IMR-90 (cell line): Measurements from ENCODE around the gene REPS1.

Source experiments
- BHLHE40 ChIP-seq: fragments of 150-350 bp; IDR thresholded peaks from 2 replicates; pipeline ENCODE4 v1.6.1; 2016; ENCODE audit warnings: mild to moderate bottlenecking, low read depth, low read length
- CEBPB ChIP-seq: IDR thresholded peaks from 2 replicates; pipeline ENCODE4 v1.6.1; 2012; ENCODE audit warnings: low read depth, low read length, improper control_type of control experiment
- CHD1 ChIP-seq: IDR thresholded peaks from 2 replicates; pipeline ENCODE4 v1.6.1; 2012; ENCODE audit warnings: low read depth, low read length, improper control_type of control experiment
- ELK1 ChIP-seq: fragments of 150-350 bp; IDR thresholded peaks from 2 replicates; pipeline ENCODE4 v1.6.1; 2016; ENCODE audit warnings: low read depth, mild to moderate bottlenecking, low read length, moderate library complexity, borderline replicate concordance
- FOS ChIP-seq: fragments of 150-350 bp; IDR thresholded peaks from 2 replicates; pipeline ENCODE4 v1.6.1; 2016; ENCODE audit warnings: low read depth, low read length
- MAZ ChIP-seq: IDR thresholded peaks from 2 replicates; pipeline ENCODE4 v1.6.1; 2012; ENCODE audit warnings: low read depth, mild to moderate bottlenecking, low read length, improper control_type of control experiment, moderate library complexity, borderline replicate concordance
- MXI1 ChIP-seq: IDR thresholded peaks from 2 replicates; pipeline ENCODE4 v1.6.1; 2012; ENCODE audit warnings: low read depth, mild to moderate bottlenecking, low read length, moderate library complexity, borderline replicate concordance
- POLR2A ChIP-seq: IDR thresholded peaks from 2 replicates; pipeline ENCODE4 v1.6.1; 2012; ENCODE audit warnings: mild to moderate bottlenecking, low read depth, low read length
- RAD21 ChIP-seq: IDR thresholded peaks from 2 replicates; pipeline ENCODE4 v1.6.1; 2012; ENCODE audit warnings: low read length, improper control_type of control experiment
- RCOR1 ChIP-seq: IDR thresholded peaks from 2 replicates; pipeline ENCODE4 v1.6.1; 2012; ENCODE audit warnings: mild to moderate bottlenecking, low read length, improper control_type of control experiment; ENCODE audit not compliant: insufficient replicate concordance
- RFX5 ChIP-seq: IDR thresholded peaks from 2 replicates; pipeline ENCODE4 v1.8.0; 2012; ENCODE audit warnings: low read depth, mild to moderate bottlenecking, low read length, moderate library complexity
- SMC3 ChIP-seq: fragments of 150-350 bp; IDR thresholded peaks from 2 replicates; pipeline ENCODE4 v1.6.1; 2016; ENCODE audit warnings: low read depth, mild to moderate bottlenecking, antibody characterized with exemption, low read length, moderate library complexity
- USF2 ChIP-seq: fragments of 150-350 bp; IDR thresholded peaks from 2 replicates; pipeline ENCODE4 v1.6.1; 2017; ENCODE audit warnings: mild to moderate bottlenecking, antibody characterized with exemption, low read length, low read depth
- TF ChIP-seq, protein P1 (sequence below): conservative IDR thresholded peaks from 2 replicates; pipeline ENCODE4 v1.5.1; 2012; ENCODE audit warnings: mild to moderate bottlenecking, low read depth, low read length, improper control_type of control experiment

GRCh38 chr6:138868181-138868580 lies 119.9 kb downstream of the REPS1 start:
- TF ChIP-seq RAD21 (no peak), USF2 (no peak), POLR2A (no peak), MXI1 (no peak), SMC3 (no peak), MAZ (no peak), CHD1 (no peak), CEBPB (no peak), RFX5 (no peak), BHLHE40 (no peak), FOS (no peak), ELK1 (no peak), RCOR1 (no peak)
- TF ChIP-seq, protein P1, sequence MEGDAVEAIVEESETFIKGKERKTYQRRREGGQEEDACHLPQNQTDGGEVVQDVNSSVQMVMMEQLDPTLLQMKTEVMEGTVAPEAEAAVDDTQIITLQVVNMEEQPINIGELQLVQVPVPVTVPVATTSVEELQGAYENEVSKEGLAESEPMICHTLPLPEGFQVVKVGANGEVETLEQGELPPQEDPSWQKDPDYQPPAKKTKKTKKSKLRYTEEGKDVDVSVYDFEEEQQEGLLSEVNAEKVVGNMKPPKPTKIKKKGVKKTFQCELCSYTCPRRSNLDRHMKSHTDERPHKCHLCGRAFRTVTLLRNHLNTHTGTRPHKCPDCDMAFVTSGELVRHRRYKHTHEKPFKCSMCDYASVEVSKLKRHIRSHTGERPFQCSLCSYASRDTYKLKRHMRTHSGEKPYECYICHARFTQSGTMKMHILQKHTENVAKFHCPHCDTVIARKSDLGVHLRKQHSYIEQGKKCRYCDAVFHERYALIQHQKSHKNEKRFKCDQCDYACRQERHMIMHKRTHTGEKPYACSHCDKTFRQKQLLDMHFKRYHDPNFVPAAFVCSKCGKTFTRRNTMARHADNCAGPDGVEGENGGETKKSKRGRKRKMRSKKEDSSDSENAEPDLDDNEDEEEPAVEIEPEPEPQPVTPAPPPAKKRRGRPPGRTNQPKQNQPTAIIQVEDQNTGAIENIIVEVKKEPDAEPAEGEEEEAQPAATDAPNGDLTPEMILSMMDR, result no peak
